Caco-2 (cell line): ENCODE measurements around the gene MPPED2. TPM values are rescaled to one million over a fixed set of nuclear protein-coding genes. Genes with fewer than 3 reads are reported as not detected.

Experiments
- BruUV-seq: library from RNA; stranded (reverse); fragments of 400-500 nt; replicated peaks from 2 replicates; lab custom pipeline; 2021; lab: Mats Ljungman, UMichigan
- CTCF ChIA-PET: fragments of 300-600 bp; sonication (Branson Sonifier 250); formaldehyde crosslinking; loops from one replicate; lab custom pipeline; 2022; ENCODE audit warnings: antibody characterized with exemption; lab: Charles Lee
- POLR2A ChIA-PET: fragments of 300-600 bp; sonication (Branson Sonifier 250); formaldehyde crosslinking; loops from one replicate; lab custom pipeline; 2022; ENCODE audit warnings: antibody characterized with exemption; lab: Charles Lee
- DNase-seq, 2 experiments: peaks; one replicate each; pipeline versions ENCODE4 v3.0.0 to v3.0.0-alpha.2; 2020 to 2022
- H3K27me3 ChIP-seq: replicated peaks from 2 replicates; pipeline ENCODE4 v1.6.0; 2011; ENCODE audit warnings: low read length; ENCODE audit not compliant: control insufficient read depth, insufficient read depth
- H3K36me3 ChIP-seq: 2 replicates; pipeline ENCODE4 v1.5.1; 2011; ENCODE audit warnings: low read length; ENCODE audit not compliant: control insufficient read depth, insufficient read depth
- H3K4me1 ChIP-seq: fragments of 250-450 bp; sonication (Bioruptor Pico); 2 replicates; pipeline ENCODE4 v1.5.1; 2020; ENCODE audit warnings: mild to moderate bottlenecking
- H3K4me3 ChIP-seq: 2 replicates; pipeline ENCODE4 v1.5.1; 2011; ENCODE audit warnings: low read depth, mild to moderate bottlenecking, control low read depth, low read length
- H3K9me3 ChIP-seq: fragments of 250-450 bp; sonication (Bioruptor Pico); 2 replicates; pipeline ENCODE4 v1.5.1; 2020; ENCODE audit warnings: mild to moderate bottlenecking, moderate library complexity
- H3K27ac Mint-ChIP-seq: one replicate; pipeline ENCODE4 v1.8.0; 2022; ENCODE audit warnings: mixed read lengths; ENCODE audit not compliant: unreplicated experiment
- H3K27me3 Mint-ChIP-seq: one replicate; pipeline ENCODE4 v1.8.0; 2022; ENCODE audit warnings: mixed read lengths; ENCODE audit not compliant: insufficient read depth, unreplicated experiment
- H3K36me3 Mint-ChIP-seq: one replicate; pipeline ENCODE4 v1.8.0; 2022; ENCODE audit warnings: mild to moderate bottlenecking, mixed read lengths; ENCODE audit not compliant: insufficient read depth, unreplicated experiment
- H3K4me1 Mint-ChIP-seq: one replicate; pipeline ENCODE4 v1.8.0; 2022; ENCODE audit warnings: low read depth, mixed read lengths; ENCODE audit not compliant: unreplicated experiment
- H3K4me3 Mint-ChIP-seq: one replicate; pipeline ENCODE4 v1.8.0; 2022; ENCODE audit warnings: mild to moderate bottlenecking, moderate library complexity, mixed read lengths; ENCODE audit not compliant: unreplicated experiment
- H3K9me3 Mint-ChIP-seq: one replicate; pipeline ENCODE4 v1.8.0; 2022; ENCODE audit warnings: mixed read lengths; ENCODE audit not compliant: unreplicated experiment
- CTCF ChIP-seq, 2 experiments: fragments of 200-600 bp in 1 of 2; IDR thresholded peaks; 1 replicate in 1 of 2; 2 replicates in 1 of 2; pipeline versions ENCODE4 v1.5.1 to v1.8.0; 2011 to 2022; ENCODE audit warnings: antibody characterized with exemption in 1 of 2, control low read depth in 1 of 2, inconsistent platforms in 1 of 2, low read depth in 1 of 2, low read length in 1 of 2, mild to moderate bottlenecking in 1 of 2, moderate library complexity in 1 of 2; ENCODE audit not compliant: insufficient read depth in 1 of 2, severe bottlenecking in 1 of 2, unreplicated experiment in 1 of 2
- intact Hi-C: fragments of 100-400 bp; cut with micrococcal nuclease; formaldehyde crosslinking; loops from one replicate; pipeline ENCODE4 v1.10.0; 2022; ENCODE audit not compliant: unreplicated experiment
- total RNA-seq: library from RNA; stranded (reverse); gene quantifications from 2 replicates; pipeline ENCODE4 v1.2.3, GENCODE V29; 2022

The MPPED2 gene
- total RNA-seq, 1 experiment from 2014 or later = not detected

- Mint-ChIP-seq H3K27ac (no peak overlapping the region), H3K36me3 (no peaks in the 10 kb centered on the region), H3K27me3 (peaks cover 5% of the 10 kb centered on the region), H3K9me3 (no peaks in the 10 kb centered on the region), H3K4me1 (no peaks in the 10 kb centered on the region), H3K4me3 (no peak overlapping the region)
- Histone ChIP-seq H3K4me3 (no peak overlapping the region), H3K9me3 (no peaks in the 10 kb centered on the region), H3K27me3 (no peaks in the 10 kb centered on the region), H3K4me1 (no peaks in the 10 kb centered on the region), H3K36me3 (no peaks in the 10 kb centered on the region)
- ChIA-PET POLR2A (interaction anchor here (0.6 kb wide), 1 partner anchor 25 kb away, joined by 5 read pairs; no protein-coding TSS in a partner anchor), CTCF (no interaction called here)
- no TSS peak for BruUV-seq
- intact Hi-C loops = no loop called here
- no peak for TF ChIP-seq CTCF (IDR thresholded peaks at IDR 0.05; ENCODE audit: insufficient read depth in 1 of 2, low read depth in 1 of 2, low read length in 1 of 2, severe bottlenecking in 1 of 2, unreplicated experiment in 1 of 2)
- no peak for DNase-seq
These were observed 18.5 kb downstream of the MPPED2 start for GRCh38 chr11:30567644-30568043.

GRCh38 chr11:30567120-30567519 lies 19.0 kb downstream of the MPPED2 start:
- H3K4me3 ChIP-seq = no peak overlapping the region
- no peak for DNase-seq
- no peaks in the 10 kb centered on the region for H3K36me3 ChIP-seq
- Mint-ChIP-seq H3K27ac (no peak overlapping the region), H3K27me3 (peaks cover 5% of the 10 kb centered on the region), H3K4me3 (no peak overlapping the region), H3K9me3 (no peaks in the 10 kb centered on the region), H3K4me1 (no peaks in the 10 kb centered on the region), H3K36me3 (no peaks in the 10 kb centered on the region)
- no peak for TF ChIP-seq CTCF (IDR thresholded peaks at IDR 0.05; ENCODE audit: insufficient read depth in 1 of 2, low read depth in 1 of 2, low read length in 1 of 2, severe bottlenecking in 1 of 2, unreplicated experiment in 1 of 2)
- CTCF ChIA-PET = no interaction called here
- BruUV-seq = no TSS peak
- no peaks in the 10 kb centered on the region for H3K27me3 ChIP-seq
- H3K4me1 ChIP-seq = no peaks in the 10 kb centered on the region
- intact Hi-C loops = no loop called here
- POLR2A ChIA-PET = no interaction called here
- no peaks in the 10 kb centered on the region for H3K9me3 ChIP-seq

- H3K4me3 ChIP-seq = no peak overlapping the region
- no peaks in the 10 kb centered on the region for H3K4me1 Mint-ChIP-seq
- peaks cover 5% of the 10 kb centered on the region for H3K27me3 Mint-ChIP-seq
- POLR2A ChIA-PET = no interaction called here
- no peak for DNase-seq
- CTCF ChIA-PET = no interaction called here
- H3K9me3 ChIP-seq = no peaks in the 10 kb centered on the region
- no peak for TF ChIP-seq CTCF (IDR thresholded peaks at IDR 0.05; ENCODE audit: insufficient read depth in 1 of 2, low read depth in 1 of 2, low read length in 1 of 2, severe bottlenecking in 1 of 2, unreplicated experiment in 1 of 2)
- intact Hi-C loops = no loop called here
- H3K27ac Mint-ChIP-seq = no peak overlapping the region
- no peaks in the 10 kb centered on the region for H3K27me3 ChIP-seq
- no peak overlapping the region for H3K4me3 Mint-ChIP-seq
- H3K36me3 Mint-ChIP-seq = no peaks in the 10 kb centered on the region
- no peaks in the 10 kb centered on the region for H3K9me3 Mint-ChIP-seq
- H3K4me1 ChIP-seq = no peaks in the 10 kb centered on the region
- BruUV-seq = no TSS peak
- H3K36me3 ChIP-seq = no peaks in the 10 kb centered on the region
These were observed 19.7 kb downstream of the MPPED2 start for GRCh38 chr11:30566482-30566881.
